Cardiac fibroblast (primary cell): Measurements from ENCODE around the gene FRMD3.

Experiments used
- DNase-seq, 2 donors: peaks; one replicate each; pipeline versions ENCODE4 v3.0.0 to v3.0.0-alpha.2; 2010; ENCODE audit warnings: low read depth in 2 of 2
- H3K4me3 ChIP-seq, 2 donors: replicated peaks in 1 of 2; 1 replicate in 1 of 2; 2 replicates in 1 of 2; pipeline ENCODE4 v1.5.1; 2011; ENCODE audit warnings: low read depth in 2 of 2, low read length in 2 of 2, mild to moderate bottlenecking in 2 of 2, moderate library complexity in 1 of 2
- TF ChIP-seq, protein P1 (sequence below): IDR thresholded peaks from one replicate; pipeline ENCODE4 v1.5.1; 2011; ENCODE audit warnings: low read depth, mild to moderate bottlenecking, low read length, inconsistent platforms

The FRMD3 gene

GRCh38 chr9:83538172-83538889 lies at the start of gene FRMD3:
Gene FRMD3 (minus strand): TSS chr9:83538401. CDS start chr9:83538231, 170 bp downstream.
- peak within 1 kb of the TSS; percentile 51 to 63 for H3K4me3 ChIP-seq
- peak; percentile 73 to 81 for DNase-seq
- TF ChIP-seq, protein P1, sequence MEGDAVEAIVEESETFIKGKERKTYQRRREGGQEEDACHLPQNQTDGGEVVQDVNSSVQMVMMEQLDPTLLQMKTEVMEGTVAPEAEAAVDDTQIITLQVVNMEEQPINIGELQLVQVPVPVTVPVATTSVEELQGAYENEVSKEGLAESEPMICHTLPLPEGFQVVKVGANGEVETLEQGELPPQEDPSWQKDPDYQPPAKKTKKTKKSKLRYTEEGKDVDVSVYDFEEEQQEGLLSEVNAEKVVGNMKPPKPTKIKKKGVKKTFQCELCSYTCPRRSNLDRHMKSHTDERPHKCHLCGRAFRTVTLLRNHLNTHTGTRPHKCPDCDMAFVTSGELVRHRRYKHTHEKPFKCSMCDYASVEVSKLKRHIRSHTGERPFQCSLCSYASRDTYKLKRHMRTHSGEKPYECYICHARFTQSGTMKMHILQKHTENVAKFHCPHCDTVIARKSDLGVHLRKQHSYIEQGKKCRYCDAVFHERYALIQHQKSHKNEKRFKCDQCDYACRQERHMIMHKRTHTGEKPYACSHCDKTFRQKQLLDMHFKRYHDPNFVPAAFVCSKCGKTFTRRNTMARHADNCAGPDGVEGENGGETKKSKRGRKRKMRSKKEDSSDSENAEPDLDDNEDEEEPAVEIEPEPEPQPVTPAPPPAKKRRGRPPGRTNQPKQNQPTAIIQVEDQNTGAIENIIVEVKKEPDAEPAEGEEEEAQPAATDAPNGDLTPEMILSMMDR = peak; percentile 81

- TF ChIP-seq, protein P1 = no peak
- H3K4me3 ChIP-seq = no peak overlapping the region
- DNase-seq = no peak
Observed at GRCh38 chr9:83584995-83585394, 46.8 kb upstream of the FRMD3 start.

DNA sequence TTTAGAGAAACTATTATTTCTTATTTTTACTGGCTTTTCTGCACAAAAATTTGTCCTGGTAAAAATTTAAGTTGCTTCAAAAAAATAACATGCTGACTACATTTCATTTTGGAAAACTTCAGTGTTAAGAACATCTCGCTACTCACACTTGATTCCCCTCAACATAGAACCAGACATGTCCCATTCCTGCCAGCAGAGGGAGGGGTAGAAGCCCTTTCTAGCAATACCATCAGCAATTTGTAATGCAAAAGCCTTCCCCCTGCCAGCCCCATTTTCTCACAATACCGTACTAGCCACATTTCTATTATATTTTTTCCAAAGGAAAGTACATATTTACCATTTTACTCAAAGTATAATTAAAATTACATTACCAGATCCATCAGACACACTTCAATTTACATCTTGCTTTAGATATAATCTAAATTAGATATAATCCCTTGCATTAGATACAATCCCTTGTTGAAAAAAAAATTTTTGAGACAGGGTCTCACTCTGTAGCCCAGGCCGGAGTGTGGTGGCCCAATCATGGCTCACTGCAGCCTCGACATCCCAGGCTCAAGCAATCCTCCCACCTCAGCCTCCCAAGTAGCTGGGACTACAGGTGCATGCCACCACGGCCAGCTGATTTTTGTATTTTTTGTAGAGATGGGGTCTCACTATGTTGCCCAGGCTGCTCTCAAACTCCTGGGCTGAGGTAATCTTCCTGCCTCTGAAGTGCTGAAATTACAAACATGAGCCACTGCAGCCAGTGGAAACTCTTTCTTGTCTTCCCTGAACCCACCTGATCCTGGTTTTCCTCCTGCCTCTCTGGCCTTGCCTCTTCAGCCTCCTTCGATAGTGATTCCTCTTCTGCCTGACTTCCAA lies 45.2 kb upstream of the FRMD3 start:
- TF ChIP-seq, protein P1 = peak; percentile 90

DNA sequence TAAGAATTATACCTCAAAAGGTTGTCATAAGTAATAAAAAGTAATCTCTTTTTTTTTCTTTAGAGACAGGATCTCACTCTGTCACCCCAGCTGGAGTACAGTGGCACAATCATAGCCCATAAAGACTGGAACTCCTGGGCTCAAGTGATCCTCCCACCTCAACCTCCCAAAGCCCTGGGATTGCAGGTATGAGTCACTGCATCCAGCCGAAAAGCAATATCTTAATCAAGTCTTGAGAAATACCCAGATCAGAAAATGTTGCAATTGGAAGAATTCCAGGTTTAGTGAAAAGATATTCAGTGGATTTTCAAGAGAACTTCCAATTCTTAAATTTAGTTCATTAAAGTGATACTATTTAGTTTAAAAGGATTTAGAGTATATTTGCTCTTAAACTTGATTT lies 43.8 kb upstream of the FRMD3 start:
- peak; percentile 72 for DNase-seq
- TF ChIP-seq, protein P1 = no peak

More for the DNA sequence above, 45.2 kb upstream of the FRMD3 start:
- peak; percentile 72 to 79 for DNase-seq
- H3K4me3 ChIP-seq = no peak overlapping the region

GRCh38 chr9:83574482-83574881 lies 36.3 kb upstream of the FRMD3 start:
- TF ChIP-seq, protein P1 = no peak
- H3K4me3 ChIP-seq = no peak overlapping the region
- no peak for DNase-seq

More for the DNA sequence above, 43.8 kb upstream of the FRMD3 start:
- no peak overlapping the region for H3K4me3 ChIP-seq

DNA sequence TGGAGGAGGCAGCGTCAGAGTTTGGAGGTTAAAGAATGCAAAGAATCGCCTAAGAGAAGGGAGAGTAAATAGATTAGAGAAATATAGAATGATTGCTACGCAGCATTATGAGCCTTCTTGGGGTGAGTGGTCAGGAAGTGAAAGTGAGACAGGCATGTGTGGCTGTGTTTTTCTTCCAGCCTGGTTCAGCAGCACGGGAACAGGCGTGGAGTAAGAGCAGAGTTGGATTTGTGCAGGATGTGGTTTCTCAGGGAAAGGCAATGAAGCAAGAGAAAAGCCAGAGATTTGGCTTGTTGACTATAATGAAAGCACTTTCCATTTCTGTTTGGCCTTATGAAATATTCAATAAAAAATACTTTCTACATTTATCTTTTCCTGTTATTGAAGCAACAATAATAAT lies 34.3 kb upstream of the FRMD3 start:
- no peak overlapping the region for H3K4me3 ChIP-seq
- peak; percentile 75 to 82 for DNase-seq
- TF ChIP-seq, protein P1 = no peak
